GM19043 (cell line): ENCODE data around the gene FARP1.

Source experiments
- ATAC-seq: cut with Tn5 transposase; IDR thresholded peaks from one replicate; pipeline ENCODE4 v1.9.1; 2021; ENCODE audit warnings: low read depth; ENCODE audit not compliant: unreplicated experiment

Gene FARP1

GRCh38 chr13:98434060-98434459, 291.2 kb downstream of the FARP1 start:
- no peak for ATAC-seq

GRCh38 chr13:98435376-98435775, 292.5 kb downstream of the FARP1 start:
- ATAC-seq: no peak

- ATAC-seq: no peak
Observed at GRCh38 chr13:98436233-98436910, 293.5 kb downstream of the FARP1 start.

GRCh38 chr13:98438246-98439125, 295.6 kb downstream of the FARP1 start:
- no peak for ATAC-seq

GRCh38 chr13:98439126-98439828, 296.4 kb downstream of the FARP1 start:
- ATAC-seq: no peak

- no peak for ATAC-seq
Observed at GRCh38 chr13:98439896-98440295, 297.0 kb downstream of the FARP1 start.

GRCh38 chr13:98440390-98441055, 297.6 kb downstream of the FARP1 start:
- no peak for ATAC-seq

- no peak for ATAC-seq
Observed at GRCh38 chr13:98441056-98441676, 298.3 kb downstream of the FARP1 start.

GRCh38 chr13:98442391-98443230, 299.7 kb downstream of the FARP1 start:
- ATAC-seq: no peak

- ATAC-seq: no peak
Observed at GRCh38 chr13:98443329-98443728, 300.4 kb downstream of the FARP1 start.

- no peak for ATAC-seq
Observed at GRCh38 chr13:98443800-98444325, 301.0 kb downstream of the FARP1 start.

GRCh38 chr13:98444381-98444780, 301.5 kb downstream of the FARP1 start:
- ATAC-seq: no peak

GRCh38 chr13:98445340-98446233, 302.7 kb downstream of the FARP1 start:
- ATAC-seq: peak; percentile 91

GRCh38 chr13:98446234-98446621, 303.3 kb downstream of the FARP1 start:
- ATAC-seq: no peak

GRCh38 chr13:98447130-98447529, 304.2 kb downstream of the FARP1 start:
- no peak for ATAC-seq

- ATAC-seq: no peak
Observed at GRCh38 chr13:98447881-98448641, 305.2 kb downstream of the FARP1 start.

- no peak for ATAC-seq
Observed at GRCh38 chr13:98448642-98448928, 305.7 kb downstream of the FARP1 start.

GRCh38 chr13:98449273-98449672, 306.4 kb downstream of the FARP1 start:
- no peak for ATAC-seq
